22Rv1 (cell line): ENCODE data around the gene IL32.

Experiments used
- ZFX ChIP-seq: fragments of 450-650 bp; IDR thresholded peaks from 2 replicates; pipeline ENCODE4 v1.6.1; 2017; ENCODE audit warnings: antibody characterized with exemption, borderline replicate concordance
- TF ChIP-seq, protein P1 (sequence below): fragments of 450-650 bp; IDR thresholded peaks from 2 replicates; pipeline ENCODE4 v1.5.1; 2017; ENCODE audit warnings: mild to moderate bottlenecking

DNA sequence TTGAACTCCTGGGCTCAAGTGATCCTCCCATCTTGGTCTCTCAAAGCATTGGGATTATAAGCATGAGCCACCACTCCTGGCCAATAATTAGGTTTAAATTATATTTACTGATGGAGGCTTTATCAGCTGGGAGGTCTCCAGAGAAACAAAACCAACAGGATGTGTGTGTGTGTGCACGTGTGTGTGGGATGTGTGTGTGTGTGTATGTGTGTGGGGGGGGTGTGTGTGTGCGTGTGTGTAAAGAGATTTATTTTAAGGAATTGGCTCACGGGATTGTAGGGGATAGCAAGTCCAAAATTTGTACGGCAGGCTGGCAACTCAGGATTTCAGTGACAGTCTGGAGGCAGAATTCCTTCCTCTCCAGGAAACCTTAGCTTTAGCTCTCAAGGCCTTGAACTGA, 14.4 kb upstream of the IL32 start:
- TF ChIP-seq, protein P1, sequence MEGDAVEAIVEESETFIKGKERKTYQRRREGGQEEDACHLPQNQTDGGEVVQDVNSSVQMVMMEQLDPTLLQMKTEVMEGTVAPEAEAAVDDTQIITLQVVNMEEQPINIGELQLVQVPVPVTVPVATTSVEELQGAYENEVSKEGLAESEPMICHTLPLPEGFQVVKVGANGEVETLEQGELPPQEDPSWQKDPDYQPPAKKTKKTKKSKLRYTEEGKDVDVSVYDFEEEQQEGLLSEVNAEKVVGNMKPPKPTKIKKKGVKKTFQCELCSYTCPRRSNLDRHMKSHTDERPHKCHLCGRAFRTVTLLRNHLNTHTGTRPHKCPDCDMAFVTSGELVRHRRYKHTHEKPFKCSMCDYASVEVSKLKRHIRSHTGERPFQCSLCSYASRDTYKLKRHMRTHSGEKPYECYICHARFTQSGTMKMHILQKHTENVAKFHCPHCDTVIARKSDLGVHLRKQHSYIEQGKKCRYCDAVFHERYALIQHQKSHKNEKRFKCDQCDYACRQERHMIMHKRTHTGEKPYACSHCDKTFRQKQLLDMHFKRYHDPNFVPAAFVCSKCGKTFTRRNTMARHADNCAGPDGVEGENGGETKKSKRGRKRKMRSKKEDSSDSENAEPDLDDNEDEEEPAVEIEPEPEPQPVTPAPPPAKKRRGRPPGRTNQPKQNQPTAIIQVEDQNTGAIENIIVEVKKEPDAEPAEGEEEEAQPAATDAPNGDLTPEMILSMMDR: no peak
- TF ChIP-seq ZFX: no peak
